ENCODE measurements around the gene EFCAB11. TPM values are rescaled to one million over a fixed set of nuclear protein-coding genes. Genes with fewer than 3 reads are reported as not detected.

EFCAB11 gene
- total and polyA plus RNA-seq, 2 of the 4 experiments (the other 2 are of a cell fraction) = 2.2 to 5.3 TPM

- Histone ChIP-seq H3K27me3 (ENCODE audit: control insufficient read depth, insufficient read depth, low read length) (no peaks in the 10 kb centered on the region), H3K27ac (ENCODE audit: insufficient read depth, low read length) (peak overlapping the region; percentile 48; the same call in 1 of the 2 replicates), H4K91ac (ENCODE audit: insufficient read depth, low read depth, low read length) (peak overlapping the region; percentile 64), H3K14ac (replicated peaks; ENCODE audit: low read depth, low read length) (peak overlapping the region; percentile 79), H3K9me1 (ENCODE audit: insufficient read depth, low read length) (peaks cover 7% of the 10 kb centered on the region), H3K79me1 (ENCODE audit: low read depth in 1 of 2, low read length in 2 of 2) (peaks cover 6 to 22% of the 10 kb centered on the region in 2 experiments), H4K8ac (ENCODE audit: low read depth in 2 of 2, low read length in 2 of 2) (peak overlapping the region; percentile 28 to 82), H2BK15ac (ENCODE audit: low read depth, low read length) (peak overlapping the region; percentile 85), H2BK120ac (ENCODE audit: low read depth, low read length) (peak overlapping the region; percentile 85), H2BK5ac (ENCODE audit: low read depth, low read length, poor library complexity, severe bottlenecking) (peak overlapping the region; percentile 87), H2AFZ (replicated peaks; ENCODE audit: low read length, poor library complexity) (peak overlapping the region; percentile 75), H3K4me2 (ENCODE audit: low read depth, low read length) (peak overlapping the region; percentile 30; the same call in 1 of the 2 replicates), H3K36me3 (ENCODE audit: control insufficient read depth, insufficient read depth, low read length) (no peaks in the 10 kb centered on the region), H2AK9ac (replicated peaks; ENCODE audit: low read depth, low read length, poor library complexity) (no peak overlapping the region), H3K9me3 (ENCODE audit: control insufficient read depth, insufficient read depth, low read length) (no peaks in the 10 kb centered on the region), H4K20me1 (ENCODE audit: insufficient read depth, low read length) (no peaks in the 10 kb centered on the region), H3K4me1 (ENCODE audit: control insufficient read depth, insufficient read depth, low read length) (peaks cover 15% of the 10 kb centered on the region), H3K18ac (ENCODE audit: low read depth, low read length) (peak overlapping the region; percentile 88; the same call in 1 of the 2 replicates), H2BK20ac (ENCODE audit: low read depth, low read length) (peak overlapping the region; percentile 83), H3K56ac (ENCODE audit: extremely low read depth, insufficient read depth, low read length) (0 out of 2 replicates have a peak overlapping the region, but pooled peaks have one; percentile 34), H3K9ac (ENCODE audit: low read depth, low read length) (peak overlapping the region; percentile 39; the same call in 1 of the 2 replicates), H3K23ac (ENCODE audit: low read depth, low read length) (peak overlapping the region; percentile 11; the same call in 1 of the 2 replicates), H3K4me3 (ENCODE audit: insufficient read depth, low read depth, low read length) (no peak overlapping the region), H4K5ac (ENCODE audit: low read depth, low read length) (peak overlapping the region; percentile 36; the same call in 1 of the 2 replicates), H3K4ac (ENCODE audit: low read depth, low read length) (peak overlapping the region; percentile 84), H2AK5ac (ENCODE audit: low read depth, low read length) (peak overlapping the region; percentile 85)
- ChIA-PET POLR2A (ENCODE audit: unreplicated experiment) (no interaction called here), CTCF (no interaction called here)
- ATAC-seq (ENCODE audit: low read depth) (peak; percentile 67), DNase-seq (peak; percentile 83)
- in situ Hi-C loops (cut with MboI; ENCODE audit: low sequenced_read_pairs) (loop anchor here (5.0 kb wide), 1 partner anchor 808 kb away; no protein-coding TSS in a partner anchor), dilution Hi-C loops (cut with HindIII; ENCODE audit: low sequenced_read_pairs, unreplicated experiment) (no loop called here), intact Hi-C loops (cut with micrococcal nuclease) (loop anchor here (5.0 kb wide), 5 partner anchors 83 to 433 kb away; partner anchors contain the start of gene FOXN3)
- WGBS, 2 experiments (ENCODE audit: extremely low coverage in 2 of 2, insufficient read length in 1 of 2) = 40% methylated on average over 1 of the region's 1 CpG; no CpG with 5 or more reads in 1 of the 2 experiments
- BruUV-seq (replicated peaks) = no TSS peak
- TF ChIP-seq, protein P1, sequence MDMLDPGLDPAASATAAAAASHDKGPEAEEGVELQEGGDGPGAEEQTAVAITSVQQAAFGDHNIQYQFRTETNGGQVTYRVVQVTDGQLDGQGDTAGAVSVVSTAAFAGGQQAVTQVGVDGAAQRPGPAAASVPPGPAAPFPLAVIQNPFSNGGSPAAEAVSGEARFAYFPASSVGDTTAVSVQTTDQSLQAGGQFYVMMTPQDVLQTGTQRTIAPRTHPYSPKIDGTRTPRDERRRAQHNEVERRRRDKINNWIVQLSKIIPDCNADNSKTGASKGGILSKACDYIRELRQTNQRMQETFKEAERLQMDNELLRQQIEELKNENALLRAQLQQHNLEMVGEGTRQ (IDR thresholded peaks at IDR 0.05; ENCODE audit: low read depth, low read length) = peak; percentile 42; the same call in 1 of the 2 replicates
- TF ChIP-seq RAD21 (IDR thresholded peaks at IDR 0.05; ENCODE audit: low read length) (no peak), BHLHE40 (IDR thresholded peaks at IDR 0.05; ENCODE audit: low read depth, low read length) (no peak), SMC3 (IDR thresholded peaks at IDR 0.05; ENCODE audit: low read depth, low read length) (no peak), MAFK (IDR thresholded peaks at IDR 0.05; ENCODE audit: low read depth, low read length) (no peak), FOS (IDR thresholded peaks at IDR 0.05; ENCODE audit: low read depth, low read length) (peak; percentile 45; the same call in 1 of the 2 replicates), RFX5 (IDR thresholded peaks at IDR 0.05; ENCODE audit: low read depth, low read length) (no peak), CEBPB (IDR thresholded peaks at IDR 0.05; ENCODE audit: low read depth, low read length) (peak; percentile 92), ELK1 (IDR thresholded peaks at IDR 0.05; ENCODE audit: borderline replicate concordance, low read depth, low read length) (no peak), MAZ (IDR thresholded peaks at IDR 0.05; ENCODE audit: borderline replicate concordance, low read depth, low read length) (peak; percentile 71; the same call in 1 of the 2 replicates), NFE2L2 (IDR thresholded peaks at IDR 0.05; ENCODE audit: low read depth, low read length) (no peak), RCOR1 (IDR thresholded peaks at IDR 0.05; ENCODE audit: insufficient replicate concordance, low read length) (peak; percentile 10), CHD1 (IDR thresholded peaks at IDR 0.05; ENCODE audit: low read depth, low read length) (no peak), MXI1 (IDR thresholded peaks at IDR 0.05; ENCODE audit: borderline replicate concordance, low read depth, low read length) (peak; percentile 79; the same call in 1 of the 2 replicates)
- TF ChIP-seq, protein P2, sequence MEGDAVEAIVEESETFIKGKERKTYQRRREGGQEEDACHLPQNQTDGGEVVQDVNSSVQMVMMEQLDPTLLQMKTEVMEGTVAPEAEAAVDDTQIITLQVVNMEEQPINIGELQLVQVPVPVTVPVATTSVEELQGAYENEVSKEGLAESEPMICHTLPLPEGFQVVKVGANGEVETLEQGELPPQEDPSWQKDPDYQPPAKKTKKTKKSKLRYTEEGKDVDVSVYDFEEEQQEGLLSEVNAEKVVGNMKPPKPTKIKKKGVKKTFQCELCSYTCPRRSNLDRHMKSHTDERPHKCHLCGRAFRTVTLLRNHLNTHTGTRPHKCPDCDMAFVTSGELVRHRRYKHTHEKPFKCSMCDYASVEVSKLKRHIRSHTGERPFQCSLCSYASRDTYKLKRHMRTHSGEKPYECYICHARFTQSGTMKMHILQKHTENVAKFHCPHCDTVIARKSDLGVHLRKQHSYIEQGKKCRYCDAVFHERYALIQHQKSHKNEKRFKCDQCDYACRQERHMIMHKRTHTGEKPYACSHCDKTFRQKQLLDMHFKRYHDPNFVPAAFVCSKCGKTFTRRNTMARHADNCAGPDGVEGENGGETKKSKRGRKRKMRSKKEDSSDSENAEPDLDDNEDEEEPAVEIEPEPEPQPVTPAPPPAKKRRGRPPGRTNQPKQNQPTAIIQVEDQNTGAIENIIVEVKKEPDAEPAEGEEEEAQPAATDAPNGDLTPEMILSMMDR (conservative IDR thresholded peaks at IDR 0.05; ENCODE audit: low read depth, low read length) = no peak
Observed at GRCh38 chr14:89849931-89850330, 104.6 kb downstream of the EFCAB11 start.
